ENCODE results near the gene IQGAP3.
A peak's percentile ranks its signal among the peaks of the same experiment; 100 is the strongest.

DNA sequence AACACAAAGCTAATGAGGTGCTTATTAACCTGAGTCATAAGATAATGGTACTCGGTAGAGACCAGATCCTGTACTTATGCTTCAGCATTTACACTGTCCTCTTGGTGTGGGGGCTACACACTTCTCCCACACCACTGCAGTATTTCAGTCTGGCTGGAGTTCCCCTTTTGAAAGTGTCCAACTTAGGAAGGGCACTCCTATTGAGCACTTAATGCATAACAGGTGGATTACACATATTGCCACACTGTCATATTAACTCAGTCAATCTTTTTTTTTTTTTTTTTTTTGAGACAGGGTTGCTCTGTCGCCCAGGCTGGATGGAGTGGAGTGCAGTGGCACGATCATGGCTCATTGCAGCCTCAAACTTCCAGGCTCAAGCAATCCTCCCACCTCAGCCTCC is 27.4 kb upstream of the IQGAP3 start:
- TF ChIP-seq POLR2AphosphoS5 (IDR thresholded peaks at IDR 0.05; ENCODE audit: low read depth, low read length) = no peak
- 0 out of 2 replicates have a peak, but pooled peaks have one; percentile 16 for TF ChIP-seq POLR2A (IDR thresholded peaks at IDR 0.05; ENCODE audit: low read depth, low read length)
- no peak for TF ChIP-seq TAF1 (IDR thresholded peaks at IDR 0.05; ENCODE audit: borderline replicate concordance, low read depth, low read length)

Measured in GM12892 (cell line).